Fibroblast of mammary gland (primary cell): ENCODE data around the gene SMC1B.
A peak's percentile ranks its signal among the peaks of the same experiment; 100 is the strongest.
"Not testable (repeated sequence)": the region's sequence is repeated elsewhere in the genome, so short reads cannot be mapped to it uniquely, and the experiment has no call there.

Experiments
- DNase-seq: peaks from one replicate; pipeline ENCODE4 v3.0.0-alpha.2; 2010; ENCODE audit warnings: low read depth
- H3K4me3 ChIP-seq: 2 replicates; pipeline ENCODE4 v1.5.1; 2011; ENCODE audit warnings: low read depth, mild to moderate bottlenecking, low read length, moderate library complexity; ENCODE audit not compliant: control insufficient read depth
- TF ChIP-seq, protein P1 (sequence below): conservative IDR thresholded peaks from 2 replicates; pipeline ENCODE4 v1.5.1; 2011; ENCODE audit warnings: low read depth, low read length, inconsistent platforms; ENCODE audit not compliant: control insufficient read depth, insufficient read depth

SMC1B gene

DNA sequence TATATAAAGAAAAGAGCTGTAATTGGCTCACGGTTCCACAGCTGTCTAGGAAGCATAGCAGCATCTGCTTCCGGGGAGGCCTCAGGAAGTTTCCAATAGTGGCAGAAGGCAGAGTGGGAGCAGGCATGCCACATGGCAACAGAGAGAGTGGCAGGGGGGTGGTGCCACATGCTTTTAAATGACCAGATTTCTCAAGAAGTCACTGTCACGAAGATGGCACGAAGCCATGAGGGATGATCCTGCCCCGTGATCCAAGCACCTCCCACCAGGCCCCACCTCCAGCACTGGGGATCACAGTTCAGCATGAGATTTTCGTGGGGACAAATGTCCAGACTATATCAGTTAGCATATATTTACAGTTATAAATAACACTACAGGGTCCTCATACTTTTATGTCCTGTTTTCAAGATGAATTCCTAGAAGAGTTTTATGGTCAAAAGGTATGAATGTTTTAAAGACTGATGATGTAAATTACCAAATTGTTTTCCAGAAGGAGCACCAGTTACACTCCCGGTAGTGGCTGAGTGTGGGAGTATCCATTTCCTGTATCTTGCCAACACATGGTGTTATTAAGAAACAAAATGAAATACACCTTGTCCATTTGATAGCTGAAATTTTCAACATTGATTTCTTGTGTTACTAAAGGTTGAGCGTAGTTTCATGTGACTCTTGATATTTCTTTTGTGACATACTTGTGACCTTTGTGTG, 84.4 kb downstream of the SMC1B start:
- DNase-seq: no peak

DNA sequence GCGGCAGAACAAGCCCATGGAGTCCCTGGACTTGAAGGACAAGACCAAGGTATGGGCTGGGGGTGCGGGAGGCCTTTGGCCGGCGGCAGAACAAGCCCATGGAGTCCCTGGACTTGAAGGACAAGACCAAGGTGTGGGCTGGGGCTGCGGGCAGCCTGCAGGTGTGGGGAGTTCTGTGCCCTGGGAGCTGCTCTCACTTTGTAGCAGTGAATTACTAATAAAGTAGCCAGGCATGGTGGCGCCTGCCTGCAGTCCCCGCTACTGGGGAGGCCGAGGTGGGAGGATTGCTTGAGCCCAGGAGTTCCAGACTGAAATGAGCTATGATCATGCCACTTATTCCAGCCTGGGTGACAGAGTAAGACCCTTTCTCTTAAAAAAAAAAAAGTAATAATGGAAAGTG, 85.1 kb downstream of the SMC1B start:
- H3K4me3 ChIP-seq, DNase-seq: not testable (repeated sequence)

More for the DNA sequence above, 84.4 kb downstream of the SMC1B start:
- TF ChIP-seq, protein P1, sequence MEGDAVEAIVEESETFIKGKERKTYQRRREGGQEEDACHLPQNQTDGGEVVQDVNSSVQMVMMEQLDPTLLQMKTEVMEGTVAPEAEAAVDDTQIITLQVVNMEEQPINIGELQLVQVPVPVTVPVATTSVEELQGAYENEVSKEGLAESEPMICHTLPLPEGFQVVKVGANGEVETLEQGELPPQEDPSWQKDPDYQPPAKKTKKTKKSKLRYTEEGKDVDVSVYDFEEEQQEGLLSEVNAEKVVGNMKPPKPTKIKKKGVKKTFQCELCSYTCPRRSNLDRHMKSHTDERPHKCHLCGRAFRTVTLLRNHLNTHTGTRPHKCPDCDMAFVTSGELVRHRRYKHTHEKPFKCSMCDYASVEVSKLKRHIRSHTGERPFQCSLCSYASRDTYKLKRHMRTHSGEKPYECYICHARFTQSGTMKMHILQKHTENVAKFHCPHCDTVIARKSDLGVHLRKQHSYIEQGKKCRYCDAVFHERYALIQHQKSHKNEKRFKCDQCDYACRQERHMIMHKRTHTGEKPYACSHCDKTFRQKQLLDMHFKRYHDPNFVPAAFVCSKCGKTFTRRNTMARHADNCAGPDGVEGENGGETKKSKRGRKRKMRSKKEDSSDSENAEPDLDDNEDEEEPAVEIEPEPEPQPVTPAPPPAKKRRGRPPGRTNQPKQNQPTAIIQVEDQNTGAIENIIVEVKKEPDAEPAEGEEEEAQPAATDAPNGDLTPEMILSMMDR: no peak
- H3K4me3 ChIP-seq: no peak overlapping the region

DNA sequence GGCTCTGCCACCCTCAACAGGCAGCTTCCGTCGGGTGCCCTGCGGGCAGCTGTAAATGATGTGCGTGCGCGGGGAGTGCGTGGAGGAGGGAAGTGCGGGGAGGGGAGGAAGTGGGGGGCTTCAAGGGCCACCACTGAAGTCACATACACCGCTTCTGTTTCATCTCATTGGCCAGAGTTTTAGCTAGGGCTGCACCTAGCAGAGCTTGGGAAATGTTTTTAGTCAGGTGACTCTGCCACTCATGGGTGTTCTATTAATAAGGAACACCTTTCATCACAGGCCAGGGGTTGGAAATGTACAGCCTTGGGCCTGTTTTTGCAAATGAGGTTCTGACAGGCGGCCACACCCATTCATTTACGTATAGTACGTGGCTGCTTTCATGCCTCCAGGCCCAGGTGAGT, 89.1 kb downstream of the SMC1B start:
- DNase-seq: no peak
- TF ChIP-seq, protein P1: no peak
- H3K4me3 ChIP-seq: no peak overlapping the region

DNA sequence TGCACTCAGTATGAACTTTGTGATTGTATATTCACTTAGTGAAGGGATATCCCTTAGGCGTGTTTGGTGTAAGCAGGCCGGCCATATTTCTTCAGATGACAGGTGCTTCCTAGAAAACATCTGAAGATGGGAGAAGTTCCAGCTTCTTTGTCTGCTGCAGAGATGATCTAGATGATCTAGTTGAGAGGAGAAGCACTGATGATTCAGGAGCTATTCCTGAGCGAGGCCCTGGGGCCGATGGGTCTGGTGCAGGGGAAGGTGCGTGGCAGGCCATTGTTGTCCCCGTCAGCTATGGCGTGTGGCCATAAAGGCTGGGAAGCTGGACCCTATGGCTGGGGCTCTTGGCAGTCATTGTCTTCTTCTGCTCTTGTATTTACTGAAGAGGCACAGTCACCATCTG, 89.7 kb downstream of the SMC1B start:
- DNase-seq: no peak
- TF ChIP-seq, protein P1: no peak
- H3K4me3 ChIP-seq: no peak overlapping the region

DNA sequence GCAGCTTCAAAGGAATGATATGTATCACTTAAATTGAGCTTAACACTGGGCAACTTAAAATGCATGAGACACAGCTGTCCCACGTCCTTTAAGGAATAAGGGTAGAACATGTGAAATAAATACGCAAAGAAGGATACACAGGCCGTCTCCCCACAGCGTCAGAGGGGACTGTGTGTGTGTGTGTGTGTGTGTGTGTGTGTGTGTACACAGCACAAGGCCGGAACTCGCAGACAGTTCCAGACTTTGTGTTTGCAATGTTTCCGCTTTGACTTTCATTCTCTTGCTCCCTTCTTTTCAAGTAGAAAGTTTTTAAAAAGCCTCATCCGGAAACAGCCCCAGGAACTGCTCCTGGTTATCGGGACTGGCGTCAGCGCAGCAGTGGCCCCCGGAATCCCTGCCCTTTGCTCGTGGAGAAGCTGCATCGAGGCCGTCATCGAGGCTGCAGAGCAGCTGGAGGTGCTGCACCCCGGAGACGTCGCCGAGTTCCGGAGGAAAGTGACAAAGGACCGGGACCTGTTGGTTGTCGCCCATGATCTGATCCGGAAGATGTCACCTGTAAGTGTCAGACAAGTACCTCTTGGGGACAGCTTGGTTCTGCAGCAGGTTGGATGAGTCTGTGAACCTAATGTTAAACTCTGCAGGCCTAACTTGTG, 90.4 kb downstream of the SMC1B start:
- no peak for DNase-seq
- TF ChIP-seq, protein P1: no peak
- H3K4me3 ChIP-seq: no peak overlapping the region

DNA sequence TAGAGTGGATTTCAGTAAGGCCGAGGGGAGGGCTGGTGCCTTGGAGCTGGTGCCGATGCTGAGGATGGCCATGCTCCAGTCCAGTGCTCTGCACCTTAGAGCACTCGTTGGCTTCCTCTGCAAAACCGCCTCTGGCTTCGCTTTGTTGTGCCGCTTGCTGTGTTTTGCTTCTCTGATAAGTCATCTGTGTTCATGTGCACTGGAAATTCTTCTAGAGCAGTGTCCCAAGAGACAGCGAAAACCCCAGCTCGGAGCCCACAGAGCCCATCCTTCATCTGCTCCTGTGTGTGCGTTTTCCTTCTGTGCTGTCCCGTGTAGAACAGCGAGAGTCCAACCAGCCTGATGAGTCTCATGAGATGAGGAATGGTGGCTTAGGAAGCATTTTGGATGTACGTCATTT, 91.6 kb downstream of the SMC1B start:
- DNase-seq: no peak
- TF ChIP-seq, protein P1: no peak
- H3K4me3 ChIP-seq: no peak overlapping the region

DNA sequence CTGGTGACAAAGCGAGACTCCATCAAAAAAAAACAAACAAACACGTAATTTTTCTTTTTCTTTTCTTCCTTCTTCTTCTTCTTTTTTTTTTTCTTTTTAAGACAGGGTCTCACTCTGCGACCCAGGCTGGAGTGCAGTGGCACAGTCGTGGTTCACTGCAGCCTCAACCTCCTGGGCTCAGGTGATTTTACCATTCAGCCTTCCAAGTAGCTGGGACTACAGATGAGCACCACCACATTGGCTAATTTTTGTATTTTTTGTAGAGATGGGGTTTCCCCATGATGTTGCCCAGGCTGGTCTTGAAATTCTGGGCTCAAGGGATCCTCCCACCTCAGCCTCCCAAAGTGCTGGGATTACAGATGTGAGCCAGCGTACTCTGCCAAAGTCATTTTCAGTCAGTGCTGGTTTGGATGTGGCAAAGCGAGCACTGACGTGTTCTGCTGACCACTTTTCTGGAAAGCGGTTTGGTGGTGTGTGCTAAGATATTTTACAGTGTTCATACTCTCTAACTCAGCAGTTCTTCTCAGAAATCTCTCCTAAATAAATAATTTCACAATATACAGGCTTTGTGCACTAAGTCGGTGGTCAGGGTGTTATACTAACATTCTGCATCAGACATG, 92.9 kb downstream of the SMC1B start:
- H3K4me3 ChIP-seq: no peak overlapping the region
- peak; percentile 84 for DNase-seq
- TF ChIP-seq, protein P1: no peak
